HG03439 (cell line): ENCODE measurements around the gene AVPI1.
"Not testable (repeated sequence)": the region's sequence is repeated elsewhere in the genome, so short reads cannot be mapped to it uniquely, and the experiment has no call there.

Source experiments
- ATAC-seq: cut with Tn5 transposase; IDR thresholded peaks from one replicate; pipeline ENCODE4 v1.9.1; 2021; ENCODE audit warnings: mild to moderate bottlenecking, moderate library complexity; ENCODE audit not compliant: unreplicated experiment

AVPI1 gene

DNA sequence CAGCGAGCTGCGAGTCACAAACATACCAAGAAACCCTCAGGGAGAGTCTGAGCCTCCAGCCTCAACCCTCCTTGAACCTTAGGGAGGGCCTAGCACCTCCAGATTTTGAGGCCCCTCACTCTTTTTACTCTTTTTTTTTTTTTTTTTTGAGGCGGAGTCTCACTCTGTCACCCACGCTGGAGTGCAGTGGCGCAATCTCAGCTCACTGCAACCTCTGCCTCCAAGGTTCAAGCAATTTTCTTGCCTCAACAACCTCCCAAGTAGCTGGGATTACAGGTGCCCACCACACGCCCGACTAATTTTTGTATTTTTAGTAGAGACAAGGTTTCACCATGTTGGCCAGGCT, 2.7 kb downstream of the AVPI1 start:
- ATAC-seq, result not testable (repeated sequence)

DNA sequence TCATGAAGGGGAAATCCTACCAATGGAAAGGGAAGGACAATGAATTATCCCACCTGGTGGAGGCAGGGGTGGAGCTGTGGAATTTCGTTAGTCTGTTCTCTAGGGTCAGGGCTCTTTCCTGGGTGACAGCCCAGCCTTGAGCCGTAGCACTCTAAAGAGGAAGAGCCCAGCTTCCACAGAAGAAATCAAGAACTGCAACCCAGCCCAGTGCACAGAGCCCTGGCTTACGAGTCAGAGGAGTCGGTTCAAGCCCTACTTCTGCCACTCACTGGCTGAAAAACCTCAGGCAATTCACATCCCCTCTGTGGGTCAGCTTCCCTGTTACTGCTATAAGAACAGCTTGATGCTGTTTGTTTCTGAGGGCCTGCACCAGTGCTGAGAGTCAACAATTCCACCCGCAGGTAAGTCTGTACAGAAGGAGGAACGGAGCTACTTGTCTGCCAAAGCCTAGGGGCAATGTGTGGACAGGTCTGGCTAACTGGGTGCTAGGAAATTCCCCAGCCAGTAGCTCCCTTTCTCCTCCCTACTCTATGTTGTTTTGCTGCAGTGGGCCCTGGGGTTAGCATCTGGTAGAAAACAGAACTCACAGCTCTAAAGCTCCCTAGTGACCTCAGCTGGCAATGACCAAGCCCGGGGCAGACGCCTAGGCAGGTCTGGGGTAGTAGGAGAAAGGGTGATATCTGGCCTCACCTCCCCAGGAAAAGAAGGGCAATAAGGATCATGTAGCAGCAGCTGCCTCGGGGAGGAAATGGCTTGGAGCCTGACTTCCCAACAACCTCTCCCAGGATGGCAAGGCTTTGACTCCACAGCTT, 3.3 kb downstream of the AVPI1 start:
- ATAC-seq, result no peak

DNA sequence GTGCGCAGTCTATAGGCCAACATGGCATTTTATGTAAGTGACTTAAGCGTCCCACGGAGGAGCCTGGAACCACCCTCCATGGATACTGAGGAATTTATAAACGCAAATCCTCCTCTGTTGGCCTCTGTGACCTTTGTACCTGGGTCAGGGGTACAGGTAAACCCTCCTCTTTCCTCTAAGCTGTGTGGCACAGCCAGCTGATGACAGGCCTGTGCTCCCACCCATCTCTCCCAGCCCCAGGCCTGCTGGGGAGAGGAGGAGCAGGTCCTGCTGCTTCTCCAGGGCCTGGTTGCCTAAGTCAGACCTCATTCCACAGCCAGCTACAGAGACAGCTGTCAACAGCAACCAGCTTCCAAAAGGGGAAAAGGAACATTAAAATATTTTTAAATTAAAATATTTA, 5.0 kb downstream of the AVPI1 start:
- no peak for ATAC-seq

DNA sequence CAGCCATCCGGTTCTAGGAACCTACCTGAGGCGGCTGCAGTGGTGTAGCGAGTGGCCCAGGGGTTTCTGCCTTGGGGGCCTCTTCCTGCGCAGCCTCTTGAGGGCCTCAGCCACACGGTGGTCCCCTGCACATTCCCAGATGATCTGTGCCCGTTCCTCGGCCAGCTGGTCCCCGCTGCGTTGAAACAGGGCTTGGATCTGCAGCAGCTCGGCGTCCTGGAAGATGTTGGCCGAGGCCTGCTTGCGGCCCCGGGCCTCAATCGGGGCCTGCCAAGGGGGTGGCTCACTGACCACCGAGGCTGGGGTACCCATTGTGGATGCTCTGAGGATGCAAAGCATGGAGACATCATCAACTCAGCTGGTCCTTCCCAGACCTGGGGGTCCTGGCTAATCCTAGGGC, 7.4 kb downstream of the AVPI1 start:
- no peak for ATAC-seq

DNA sequence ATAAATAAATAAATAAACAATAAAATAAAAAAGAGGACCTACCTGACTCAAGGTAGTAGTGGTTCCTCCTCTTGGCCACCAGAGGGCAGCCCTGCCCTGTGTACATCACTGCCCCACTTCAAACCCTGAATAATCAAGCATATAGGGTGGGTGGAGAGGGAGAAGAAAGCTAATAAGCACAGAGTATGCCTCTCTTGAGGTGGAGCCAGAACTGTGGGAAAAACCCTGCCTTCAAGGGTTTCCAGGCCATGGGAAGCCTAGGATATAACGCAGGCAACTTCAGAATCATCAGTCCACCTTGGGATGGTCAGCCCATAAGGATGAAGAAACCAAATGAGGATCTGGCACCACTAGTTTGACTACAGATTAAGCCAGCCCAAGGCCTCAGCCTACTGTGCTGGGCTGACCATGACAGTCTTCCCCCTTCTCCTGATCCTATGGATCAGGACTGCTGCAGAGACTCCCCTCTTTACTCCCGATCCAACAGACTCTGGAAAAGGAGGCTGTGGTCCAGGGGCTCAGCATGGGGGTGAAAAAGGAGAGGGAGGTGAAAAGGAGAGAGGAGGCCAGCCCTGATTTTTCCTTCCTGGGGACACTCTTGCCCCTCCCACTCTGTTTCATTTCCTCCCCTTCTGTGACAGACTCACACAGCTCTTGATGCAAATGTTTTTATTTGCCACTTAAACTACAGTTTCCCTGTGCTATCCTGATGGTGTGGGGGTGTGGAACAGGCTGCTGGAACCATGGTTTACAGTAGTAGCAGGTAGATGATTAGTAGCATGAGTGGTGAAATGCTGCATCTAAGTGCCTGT, 10.1 kb downstream of the AVPI1 start:
- ATAC-seq, result no peak

DNA sequence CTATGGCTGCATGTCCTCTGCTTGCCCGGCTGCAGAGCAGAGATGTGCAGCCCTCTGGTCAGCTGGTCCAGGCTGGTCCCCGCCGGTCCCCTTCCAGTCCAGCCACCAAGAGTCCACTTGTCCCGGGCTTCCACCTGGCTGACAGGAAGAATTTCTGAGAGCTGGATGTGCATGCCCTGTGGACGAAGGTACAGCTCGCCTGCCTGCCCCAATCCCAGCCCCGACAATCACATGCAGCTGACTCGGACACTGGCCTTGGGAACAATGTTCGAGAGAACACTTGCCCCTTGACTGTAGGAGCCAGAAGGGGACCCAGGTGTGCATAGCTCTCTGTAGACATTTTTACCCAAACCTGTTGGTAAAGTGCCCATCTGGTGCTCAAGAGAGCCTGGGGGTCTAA, 11.8 kb downstream of the AVPI1 start:
- ATAC-seq, result no peak

DNA sequence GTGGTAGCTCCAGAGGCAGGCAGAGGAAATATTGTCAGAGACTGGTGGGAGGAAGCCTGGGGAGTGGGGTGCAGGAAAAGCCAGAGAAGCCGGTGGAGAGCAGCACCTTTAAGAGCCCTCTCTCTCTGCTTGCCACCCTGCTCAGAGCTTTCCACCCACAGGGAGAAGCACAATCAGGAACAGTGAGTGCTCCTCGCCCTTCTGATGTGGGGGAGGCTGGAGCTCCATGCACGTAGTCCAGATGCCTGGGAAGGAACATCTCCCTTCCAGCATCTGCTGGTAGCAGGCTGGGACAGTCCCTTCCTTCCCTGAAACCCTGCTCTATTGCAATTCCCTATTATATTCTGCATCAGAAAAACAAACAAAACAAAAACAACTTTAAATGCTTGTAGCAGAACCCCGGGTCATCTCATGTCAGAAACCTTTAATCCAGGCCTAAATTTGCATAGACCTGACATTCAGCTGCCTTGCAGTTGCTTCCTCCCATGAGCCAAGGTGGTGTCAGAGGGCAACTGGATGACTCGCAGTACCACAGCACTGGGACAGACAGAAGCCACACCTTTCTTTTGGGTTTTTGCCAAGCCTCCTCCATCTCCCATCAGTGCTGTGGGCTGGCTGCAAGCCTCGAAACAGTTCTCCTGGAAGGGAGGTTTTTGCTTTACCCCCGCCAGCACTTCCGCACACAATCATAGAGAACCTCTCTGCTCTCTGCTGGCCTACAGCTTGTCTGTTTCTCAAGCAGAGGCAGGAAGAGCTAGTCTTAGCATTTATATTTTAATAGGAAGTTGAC, 13.1 kb downstream of the AVPI1 start:
- ATAC-seq, result no peak

DNA sequence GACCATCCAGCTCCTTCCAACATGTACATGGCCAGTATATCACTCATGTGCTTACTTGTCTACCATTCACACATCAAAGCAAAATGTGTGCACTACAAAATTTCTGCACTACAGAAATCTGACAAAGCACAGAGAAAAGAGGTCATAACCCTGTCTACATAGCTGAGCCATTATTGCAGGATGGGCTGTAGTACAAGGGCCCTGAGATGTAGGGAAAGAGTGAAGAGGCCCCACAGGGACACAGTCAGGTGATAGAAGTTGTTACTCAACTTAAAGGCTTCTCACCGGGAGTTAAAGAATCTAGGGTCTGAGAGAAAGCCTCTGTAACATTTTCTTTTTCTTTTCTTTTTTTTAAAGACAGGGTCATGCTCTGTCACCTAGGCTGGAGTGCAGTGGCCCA, 17.5 kb downstream of the AVPI1 start:
- ATAC-seq, result no peak

DNA sequence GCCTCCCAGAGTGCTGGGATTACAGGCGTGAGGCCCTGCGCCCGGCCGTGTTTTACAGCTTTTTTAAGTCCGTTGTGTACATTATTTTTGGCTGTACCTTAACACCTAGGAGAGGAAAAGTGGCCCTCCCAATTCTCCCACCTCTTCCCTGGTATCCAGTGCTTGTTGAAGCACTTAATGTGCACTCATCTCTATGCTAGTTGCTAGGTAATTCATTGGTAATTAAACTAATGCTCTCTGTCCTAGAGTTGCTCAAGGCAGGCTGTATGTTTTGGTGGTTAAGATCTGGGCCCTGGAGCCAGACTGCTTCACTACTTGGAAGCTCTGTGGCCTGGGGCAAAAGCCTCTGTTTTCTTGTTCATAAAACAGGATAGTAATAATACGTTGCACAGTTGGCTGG, 19.6 kb downstream of the AVPI1 start:
- no peak for ATAC-seq

DNA sequence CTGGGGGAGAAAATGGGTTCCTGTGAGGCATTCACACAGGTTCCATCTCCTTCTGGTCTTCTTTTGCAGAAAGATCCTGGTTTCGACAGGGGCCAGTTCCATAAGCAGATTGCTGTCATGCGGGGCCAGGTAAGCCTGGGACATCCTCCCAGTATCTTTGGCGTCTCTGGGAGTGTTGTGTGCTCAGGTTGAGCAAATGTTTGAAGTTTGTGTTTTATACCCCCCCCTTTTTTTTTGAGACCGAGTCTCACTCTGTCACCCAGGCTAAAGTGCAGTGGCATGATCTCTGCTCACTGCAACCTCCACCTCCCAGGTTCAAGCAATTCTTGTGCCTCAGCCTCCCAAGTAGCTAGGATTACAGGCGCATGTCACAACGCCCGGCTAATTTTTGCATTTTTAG, 20.0 kb downstream of the AVPI1 start:
- no peak for ATAC-seq

DNA sequence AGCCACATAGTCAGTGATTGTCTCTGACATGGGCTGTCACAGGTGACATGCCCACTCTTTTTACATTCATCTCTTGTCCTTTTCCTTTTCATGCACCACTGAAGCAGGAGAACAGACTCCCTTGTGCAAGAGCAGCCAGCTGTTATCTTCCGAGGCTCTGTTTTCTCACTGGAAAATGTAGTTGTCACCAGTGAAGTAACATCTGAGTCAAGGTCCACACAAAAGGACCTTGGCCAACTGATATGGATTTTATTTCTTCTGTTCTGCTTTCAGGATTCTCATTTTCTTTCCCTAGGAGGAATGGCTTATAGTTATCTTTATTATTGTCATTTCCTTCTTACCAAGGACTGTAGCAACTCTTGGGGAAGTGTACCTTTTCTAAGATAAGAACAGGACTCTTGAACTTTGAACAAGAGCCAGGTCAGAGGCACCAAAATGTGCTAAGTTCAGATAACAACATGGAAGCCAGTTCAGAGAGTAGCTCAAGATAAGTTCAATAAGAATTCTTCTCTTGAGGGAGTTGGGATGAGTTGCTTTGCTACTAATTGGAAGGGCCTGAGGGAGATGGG, 22.7 kb downstream of the AVPI1 start:
- ATAC-seq, result no peak

DNA sequence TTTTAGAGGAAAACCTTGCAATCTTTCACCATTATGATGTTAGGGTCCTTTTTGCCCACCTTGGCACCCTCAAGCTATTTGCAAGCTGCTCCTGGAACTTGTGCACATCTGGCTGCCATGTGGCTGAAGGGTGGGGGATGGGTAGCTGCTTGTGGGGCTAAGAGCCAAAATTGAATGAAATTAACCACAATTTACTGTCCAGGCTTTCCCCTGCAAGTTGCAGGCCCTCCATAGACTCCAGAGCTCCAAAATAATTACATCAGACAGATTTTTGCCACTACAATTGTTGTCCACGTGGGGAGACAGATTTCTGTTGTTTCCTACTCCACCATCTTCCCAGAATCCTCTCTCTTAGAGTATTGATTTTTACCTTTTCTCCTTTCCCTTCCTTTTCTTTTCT, 27.5 kb downstream of the AVPI1 start:
- ATAC-seq, result no peak

DNA sequence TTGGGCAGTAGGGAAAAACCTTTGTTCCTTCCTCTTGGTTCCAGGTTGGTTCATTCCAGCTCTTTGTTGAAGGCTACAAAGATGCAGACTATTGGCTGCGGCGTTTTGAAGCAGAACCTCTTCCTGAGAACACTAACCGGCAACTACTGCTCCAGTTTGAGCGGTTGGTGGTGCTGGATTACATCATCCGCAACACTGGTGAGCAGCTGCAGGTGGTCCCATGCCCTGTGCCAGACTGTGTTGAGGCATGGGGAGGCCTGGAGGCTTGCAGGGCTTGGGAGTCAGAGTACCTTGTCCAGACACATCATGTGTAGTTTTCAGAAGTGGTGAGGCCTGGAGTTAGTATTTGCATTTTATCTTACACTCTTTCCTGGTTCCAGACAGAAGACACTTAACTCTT, 30.3 kb downstream of the AVPI1 start:
- no peak for ATAC-seq

DNA sequence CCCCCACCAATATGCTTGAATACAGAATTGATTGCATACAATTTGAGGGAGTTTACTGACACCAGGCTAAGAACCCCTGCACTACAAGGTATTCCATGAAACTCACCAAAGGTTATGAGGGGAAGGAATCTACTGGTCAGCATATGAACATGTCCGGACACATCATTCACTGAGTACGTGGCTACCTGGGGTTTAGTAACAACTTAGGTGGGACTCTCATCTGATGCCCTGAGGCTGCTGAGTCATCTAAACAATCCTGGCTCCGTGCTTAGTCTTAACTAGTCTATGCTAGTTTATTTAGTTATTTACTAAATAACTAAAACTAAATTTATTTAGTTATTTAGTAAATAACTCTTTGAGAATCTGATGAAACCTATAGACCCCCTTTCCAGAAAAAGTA, 35.3 kb downstream of the AVPI1 start:
- no peak for ATAC-seq

DNA sequence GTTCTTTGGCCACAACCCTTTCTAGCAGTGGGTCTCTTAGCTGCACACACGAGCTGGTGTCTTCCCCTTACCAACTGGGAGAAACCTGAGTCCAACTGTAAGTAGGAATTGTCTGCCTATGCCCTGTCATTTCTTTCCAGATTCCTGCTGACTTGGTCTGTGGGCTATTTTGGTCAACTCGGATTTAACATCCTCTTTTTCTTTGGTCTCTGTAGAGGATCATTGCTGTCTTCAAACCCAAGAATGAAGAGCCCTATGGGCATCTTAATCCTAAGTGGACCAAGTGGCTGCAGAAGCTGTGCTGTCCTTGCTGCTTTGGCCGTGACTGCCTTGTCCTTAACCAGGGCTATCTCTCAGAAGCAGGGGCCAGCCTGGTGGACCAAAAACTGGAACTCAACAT, 36.3 kb downstream of the AVPI1 start:
- no peak for ATAC-seq

DNA sequence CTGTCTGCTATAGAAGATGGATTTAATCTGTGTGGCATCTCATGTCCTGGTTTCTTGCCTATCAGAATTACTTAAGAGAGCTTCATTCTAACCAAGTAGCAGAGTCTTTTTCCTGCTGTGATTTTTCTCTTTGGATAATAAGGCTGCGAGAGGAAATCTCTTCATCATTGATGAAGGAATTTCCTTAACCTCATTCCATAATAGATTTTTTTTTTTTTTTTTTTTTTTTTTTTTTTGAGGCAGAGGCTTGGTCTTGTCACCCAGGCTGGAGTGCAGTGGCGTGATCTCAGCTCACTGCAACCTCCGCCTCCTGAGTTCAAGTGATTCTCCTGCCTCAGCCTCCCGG, 37.7 kb downstream of the AVPI1 start:
- not testable (repeated sequence) for ATAC-seq

DNA sequence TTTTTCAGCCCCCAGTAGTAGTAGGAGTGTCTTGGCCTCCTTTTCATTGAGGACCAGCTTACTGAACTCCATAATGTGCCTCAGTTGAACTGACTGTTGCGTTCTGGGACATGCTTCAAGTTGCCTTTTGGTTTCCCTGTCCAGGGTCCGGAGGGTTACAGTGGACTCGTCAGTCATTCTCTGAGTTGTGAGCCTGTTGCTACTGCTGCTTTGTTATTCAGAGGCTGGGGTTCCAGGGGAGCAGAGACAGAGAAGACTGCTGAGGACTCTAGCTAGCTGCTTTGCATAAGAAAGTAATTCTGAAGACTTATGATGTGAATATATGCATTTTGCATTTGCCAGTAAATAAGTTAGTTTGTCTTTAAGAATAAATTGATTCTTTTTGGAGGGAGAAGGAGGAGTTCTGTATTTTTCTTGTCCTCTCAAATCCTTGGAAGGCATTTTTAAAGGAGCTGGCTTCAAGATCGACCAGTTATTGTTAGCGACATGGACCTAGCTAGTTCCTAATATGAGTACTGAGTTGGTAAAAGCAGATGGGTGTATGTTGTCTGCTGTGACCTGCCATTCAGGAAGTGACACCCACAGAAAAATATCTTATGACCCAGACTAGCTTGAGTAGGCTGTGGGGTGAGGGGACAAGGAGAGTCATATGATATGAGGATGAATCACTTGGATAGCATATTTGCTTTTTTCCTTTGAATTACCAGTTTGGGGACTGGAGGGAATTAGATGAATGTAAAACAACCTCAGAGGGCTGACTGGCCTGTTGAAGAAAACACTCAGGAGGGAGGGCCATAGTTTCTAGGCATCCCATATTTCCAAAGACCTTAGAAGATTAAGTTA, 38.3 kb downstream of the AVPI1 start:
- peak; percentile 90 for ATAC-seq

DNA sequence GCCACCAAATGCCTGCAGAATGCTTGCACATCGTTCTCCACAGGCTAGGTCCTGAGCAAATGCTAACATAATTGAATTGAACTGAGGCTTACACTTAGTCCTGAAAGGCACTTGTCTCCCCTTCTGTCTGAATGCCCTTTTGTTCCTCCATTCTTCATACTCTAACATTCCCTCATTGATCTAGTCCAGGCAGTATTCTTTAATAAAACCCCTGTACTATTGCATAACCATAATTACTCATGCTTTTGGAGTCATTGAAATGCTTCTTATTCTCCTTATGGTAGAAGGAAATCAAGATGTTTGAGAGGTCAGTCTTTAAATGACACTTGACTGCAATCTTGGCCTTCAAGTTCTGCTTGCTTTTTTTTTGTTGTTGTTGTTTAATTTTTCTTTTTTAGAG, 39.5 kb downstream of the AVPI1 start:
- no peak for ATAC-seq

DNA sequence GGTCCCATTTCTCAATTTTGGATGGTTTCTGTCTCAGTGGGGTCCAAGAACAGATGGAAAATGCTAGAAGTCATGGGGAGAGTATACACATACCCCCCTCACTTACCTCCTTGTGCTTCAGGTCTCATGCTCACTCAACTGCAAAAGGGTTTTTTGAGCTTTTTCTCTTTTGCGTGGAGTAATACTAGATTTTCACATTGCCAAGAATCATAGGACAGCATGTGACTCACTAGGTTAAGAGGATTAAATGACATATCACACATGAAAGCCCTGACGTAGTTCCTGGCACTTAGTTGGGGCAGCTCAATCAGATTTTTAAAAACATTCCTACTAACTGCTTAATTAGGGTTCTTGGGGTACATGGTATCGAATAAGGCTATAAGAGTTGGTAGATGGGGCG, 42.1 kb downstream of the AVPI1 start:
- ATAC-seq, result no peak

DNA sequence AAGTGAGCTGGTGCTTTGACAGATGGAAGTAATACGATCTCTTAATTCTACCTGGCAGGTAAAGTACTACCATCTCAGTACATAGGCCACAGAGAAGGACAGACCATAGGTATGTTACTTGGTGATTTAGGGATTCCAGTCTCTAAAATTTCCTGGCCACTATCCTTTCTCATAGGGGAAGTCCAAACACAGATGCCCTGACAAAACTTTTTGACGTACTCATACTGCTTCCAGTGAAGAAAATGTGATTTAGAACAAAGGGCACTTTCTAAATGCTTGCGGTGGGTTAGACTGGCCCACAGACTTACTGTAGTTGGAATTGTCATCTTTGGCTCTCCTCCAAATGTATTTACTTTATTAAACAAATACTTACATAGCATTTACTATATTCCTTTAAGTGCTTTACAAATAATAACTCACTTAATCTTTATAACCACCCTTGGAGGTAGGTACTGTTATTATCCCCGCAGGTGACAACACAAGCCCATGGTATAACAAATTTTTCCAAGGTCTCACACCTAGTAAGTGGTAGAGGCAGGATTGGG, 43.5 kb downstream of the AVPI1 start:
- ATAC-seq, result no peak
